ENCODE results near the gene CLDN1.

- no peak for TF ChIP-seq CTCF (IDR thresholded peaks at IDR 0.05)
- no peak for TF ChIP-seq POLR2A (IDR thresholded peaks at IDR 0.05)
Observed at GRCh38 chr3:190305406-190305805, 16.8 kb downstream of the CLDN1 start.
